ENCODE results near the gene ZNF91. TPM values are rescaled to one million over a fixed set of nuclear protein-coding genes. Genes with fewer than 3 reads are reported as not detected.
"Not testable (repeated sequence)": the region's sequence is repeated elsewhere in the genome, so short reads cannot be mapped to it uniquely, and the experiment has no call there.

ZNF91 gene
- polyA plus RNA-seq, 6 donors from 2014 or later, result 17.6 to 48.5 (median 40.6) TPM

DNA sequence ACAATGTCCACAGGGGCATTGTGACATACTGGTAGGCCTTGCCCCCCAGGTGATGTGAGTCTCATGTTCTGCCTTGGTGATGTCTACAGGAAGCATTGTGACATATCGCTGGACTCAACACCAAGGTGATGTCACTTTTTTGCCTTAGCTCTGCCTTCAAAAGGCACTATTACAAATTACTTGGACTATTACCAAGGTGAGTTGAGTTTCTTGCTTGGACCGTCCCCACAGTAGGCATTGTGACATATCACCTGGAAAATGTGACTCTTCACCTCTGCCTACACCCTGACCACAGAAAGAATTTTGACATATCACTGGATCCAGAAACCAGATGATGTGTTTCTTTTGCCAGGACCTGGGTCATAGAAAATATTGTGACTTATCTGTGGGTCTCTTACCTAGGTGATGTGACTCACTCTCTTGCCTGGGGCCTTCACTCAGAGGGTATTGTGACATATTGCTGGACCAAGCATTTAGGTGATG, 84.5 kb downstream of the ZNF91 start:
- H3K4me3 Mint-ChIP-seq, result no peak overlapping the region
- H3K9me3 Mint-ChIP-seq, result peaks cover 0 to 11% (median 7%) of the 10 kb centered on the region in 7 donors
- no peaks in the 10 kb centered on the region for H3K4me1 Mint-ChIP-seq
- no peak for DNase-seq
- no peaks in the 10 kb centered on the region for H3K27me3 Mint-ChIP-seq
- no peaks in the 10 kb centered on the region for H3K36me3 Mint-ChIP-seq
- H3K27ac Mint-ChIP-seq, result no peak overlapping the region
- ATAC-seq (ENCODE audit: low read depth in 2 of 2), result no peak

DNA sequence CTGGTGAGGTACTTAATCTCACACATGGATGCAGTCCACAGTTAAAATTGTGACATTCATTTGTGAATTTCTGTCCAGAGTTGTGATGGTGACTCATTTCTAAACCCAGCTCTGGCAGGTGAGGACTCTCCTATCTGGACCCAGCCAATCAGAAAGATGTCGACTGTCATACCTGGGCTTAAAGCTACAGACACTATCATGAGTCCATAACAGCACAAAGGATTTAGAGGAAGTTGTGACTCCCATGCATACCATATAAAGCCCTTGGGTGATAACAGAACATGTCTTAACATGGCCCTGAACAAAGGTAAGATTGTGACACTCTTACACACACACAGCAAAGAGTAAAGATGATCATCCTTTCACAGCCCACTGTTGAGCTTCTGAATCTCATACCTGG, 85.3 kb downstream of the ZNF91 start:
- DNase-seq (no peak), ATAC-seq (ENCODE audit: low read depth in 2 of 2) (no peak)
- no peak overlapping the region for H3K27ac Mint-ChIP-seq
- peaks cover 0 to 11% (median 7%) of the 10 kb centered on the region in 7 donors for H3K9me3 Mint-ChIP-seq
- H3K36me3 Mint-ChIP-seq, result no peaks in the 10 kb centered on the region
- H3K27me3 Mint-ChIP-seq, result no peaks in the 10 kb centered on the region
- H3K4me3 Mint-ChIP-seq, result no peak overlapping the region
- H3K4me1 Mint-ChIP-seq, result no peaks in the 10 kb centered on the region

DNA sequence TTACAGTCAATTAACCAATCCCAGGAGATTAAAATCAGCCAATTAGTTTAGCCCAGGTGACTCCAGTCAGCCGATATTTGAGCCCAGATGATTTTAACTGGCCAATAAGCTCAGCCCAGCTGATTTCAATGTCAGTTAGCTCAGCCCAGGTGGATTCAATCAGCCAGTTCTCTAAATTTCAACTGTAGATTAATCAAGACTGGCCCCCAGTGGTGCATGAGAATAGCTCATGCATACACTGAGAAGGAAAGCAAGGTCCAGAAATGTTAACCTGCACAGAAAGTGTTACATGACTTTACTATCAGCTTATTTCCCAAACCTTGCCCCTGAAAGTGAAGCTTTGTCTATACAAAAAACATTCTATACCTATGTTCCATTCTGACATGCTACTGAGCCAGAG, 89.7 kb downstream of the ZNF91 start:
- Mint-ChIP-seq H3K27ac (no peak overlapping the region), H3K36me3 (peaks cover 4 to 15% of the 10 kb centered on the region in 2 donors), H3K27me3 (peaks cover 4 to 7% (median 5%) of the 10 kb centered on the region in 3 donors), H3K4me3 (no peak overlapping the region), H3K4me1 (no peaks in the 10 kb centered on the region), H3K9me3 (peaks cover 1 to 24% (median 12%) of the 10 kb centered on the region in 7 donors)
- ATAC-seq (ENCODE audit: low read depth in 2 of 2) (no peak), DNase-seq (no peak)

DNA sequence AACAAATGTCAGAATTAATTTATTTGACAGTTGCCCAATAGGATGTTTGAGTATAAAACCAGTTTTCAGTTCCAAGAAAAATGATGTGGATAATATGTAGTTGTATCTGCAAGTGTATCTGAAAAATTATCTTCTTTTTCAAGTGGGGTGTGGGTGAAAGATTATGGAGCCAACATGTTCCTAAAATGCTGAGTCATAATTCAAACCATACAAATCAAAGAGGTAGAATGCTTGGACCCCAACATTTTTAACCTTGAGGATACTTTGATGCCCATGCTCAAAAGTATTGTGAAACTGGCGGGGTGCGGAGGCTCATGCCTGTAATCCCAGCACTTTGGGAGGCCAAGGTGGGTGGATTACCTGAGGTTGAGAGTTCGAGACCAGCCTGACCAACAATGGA, 91.0 kb downstream of the ZNF91 start:
- no peak for ATAC-seq (ENCODE audit: low read depth in 2 of 2)
- peak overlapping the region in 1 of 6 donors; percentile 28 for H3K27ac Mint-ChIP-seq
- H3K4me3 Mint-ChIP-seq, result no peak overlapping the region
- H3K9me3 Mint-ChIP-seq, result peaks cover 6 to 35% (median 20%) of the 10 kb centered on the region in 7 donors
- H3K4me1 Mint-ChIP-seq, result no peaks in the 10 kb centered on the region
- peaks cover 4 to 15% of the 10 kb centered on the region in 2 donors for H3K36me3 Mint-ChIP-seq
- DNase-seq, result no peak
- H3K27me3 Mint-ChIP-seq, result peaks cover 4 to 7% (median 5%) of the 10 kb centered on the region in 3 donors

DNA sequence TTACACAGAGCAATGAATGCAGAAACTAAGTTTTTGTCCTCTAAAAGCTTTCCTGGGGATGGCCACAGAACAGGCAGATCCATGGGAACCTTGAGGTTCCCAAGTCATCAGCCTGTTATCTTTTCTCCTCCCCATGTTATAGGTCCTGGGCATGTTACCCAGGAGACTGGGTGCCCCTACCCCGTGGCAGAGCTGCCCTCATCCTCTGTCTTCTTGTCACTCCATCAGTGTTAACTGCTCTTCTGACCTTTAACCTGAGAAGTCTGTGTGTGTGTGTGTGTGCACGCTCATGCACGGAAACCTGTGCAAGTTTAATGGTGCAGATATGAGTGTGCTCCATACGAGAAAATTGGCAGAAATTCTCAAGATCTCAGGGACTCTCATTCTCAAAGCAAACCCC, 101.1 kb downstream of the ZNF91 start:
- H3K4me3 Mint-ChIP-seq, result no peak overlapping the region
- DNase-seq, result no peak
- no peaks in the 10 kb centered on the region for H3K4me1 Mint-ChIP-seq
- no peaks in the 10 kb centered on the region for H3K27me3 Mint-ChIP-seq
- no peaks in the 10 kb centered on the region for H3K36me3 Mint-ChIP-seq
- no peak overlapping the region for H3K27ac Mint-ChIP-seq
- peaks cover 0 to 15% (median 9%) of the 10 kb centered on the region in 7 donors for H3K9me3 Mint-ChIP-seq
- ATAC-seq (ENCODE audit: low read depth in 2 of 2), result no peak

DNA sequence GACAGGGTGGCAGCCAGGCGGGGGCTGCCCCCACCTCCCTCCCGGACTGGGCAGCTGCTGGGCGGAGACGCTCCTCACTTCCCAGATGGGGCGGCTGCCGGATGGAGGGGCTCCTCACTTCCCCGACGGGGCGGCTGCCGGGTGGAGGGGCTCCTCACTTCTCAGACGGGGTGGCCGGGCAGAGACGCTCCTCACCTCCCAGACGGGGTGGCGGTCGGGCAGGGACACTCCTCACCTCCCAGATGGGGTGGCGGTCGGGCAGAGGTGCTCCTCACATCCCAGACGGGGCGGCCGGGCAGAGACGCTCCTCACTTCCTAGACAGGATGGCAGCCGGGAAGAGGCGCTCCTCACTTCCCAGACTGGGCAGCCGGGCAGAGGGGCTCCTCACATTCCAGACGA, 105.3 kb downstream of the ZNF91 start:
- not testable (repeated sequence) for H3K27me3 Mint-ChIP-seq; H3K4me1 Mint-ChIP-seq; ATAC-seq (ENCODE audit: low read depth in 2 of 2); DNase-seq; H3K27ac Mint-ChIP-seq; H3K4me3 Mint-ChIP-seq
- Mint-ChIP-seq H3K36me3 (peaks cover 0 to 15% of the 10 kb centered on the region in 2 donors), H3K9me3 (peaks cover 9 to 25% (median 11%) of the 10 kb centered on the region in 7 donors)

Other genes starting within 250 kb of the ZNF91 start
- gene ZNF724, start 145.1 kb downstream of the ZNF91 start, polyA plus RNA-seq (ENCODE audit: low read depth in 6 of 6), result 1 to 10 TPM in 5 of 6 donors, not detected in 1; 2.8 to 6.1 (median 6.0) TPM